WTC11 (cell line): ENCODE data around the gene PPOX. TPM values are rescaled to one million over a fixed set of nuclear protein-coding genes. Genes with fewer than 3 reads are reported as not detected.

ENCODE experiments used
- AFF4 ChIP-seq: sonication (generic); formaldehyde crosslinking; IDR thresholded peaks from 2 replicates; pipeline ENCODE4 v1.8.1; 2023; ENCODE audit warnings: mild to moderate bottlenecking, missing genetic modification reagents, borderline replicate concordance
- ARID4B ChIP-seq: sonication (generic); formaldehyde crosslinking; IDR thresholded peaks from 2 replicates; pipeline ENCODE4 v1.8.0; 2023; ENCODE audit warnings: missing genetic modification reagents, mild to moderate bottlenecking, borderline replicate concordance
- CREB1 ChIP-seq: sonication (generic); formaldehyde crosslinking; IDR thresholded peaks from 2 replicates; pipeline ENCODE4 v1.8.0; 2023; ENCODE audit warnings: mild to moderate bottlenecking, missing genetic modification reagents
- CREM ChIP-seq: sonication (generic); formaldehyde crosslinking; IDR thresholded peaks from 2 replicates; pipeline ENCODE4 v1.8.1; 2022; ENCODE audit warnings: mild to moderate bottlenecking, missing genetic modification reagents, moderate library complexity
- E2F5 ChIP-seq: sonication (generic); formaldehyde crosslinking; IDR thresholded peaks from 2 replicates; pipeline ENCODE4 v1.8.1; 2022; ENCODE audit warnings: mild to moderate bottlenecking, moderate library complexity, missing genetic modification reagents
- EMX1 ChIP-seq: fragments of 250-450 bp; sonication (Bioruptor Pico); IDR thresholded peaks from 2 replicates; pipeline ENCODE4 v1.8.0; 2021; ENCODE audit warnings: mild to moderate bottlenecking
- ESRRA ChIP-seq: sonication (generic); formaldehyde crosslinking; IDR thresholded peaks from 2 replicates; pipeline ENCODE4 v1.8.1; 2022; ENCODE audit warnings: mild to moderate bottlenecking, missing genetic modification reagents, borderline replicate concordance
- FOXK1 ChIP-seq: sonication (generic); formaldehyde crosslinking; IDR thresholded peaks from 2 replicates; pipeline ENCODE4 v1.8.0; 2022; ENCODE audit warnings: mild to moderate bottlenecking, moderate library complexity, missing genetic modification reagents
- GABPB1 ChIP-seq: sonication (generic); formaldehyde crosslinking; IDR thresholded peaks from 2 replicates; pipeline ENCODE4 v1.8.1; 2023; ENCODE audit warnings: mild to moderate bottlenecking, missing genetic modification reagents
- HMGXB4 ChIP-seq: sonication (generic); formaldehyde crosslinking; IDR thresholded peaks from 2 replicates; pipeline ENCODE4 v1.8.1; 2023; ENCODE audit warnings: mild to moderate bottlenecking, moderate library complexity, missing genetic modification reagents
- MAX ChIP-seq: sonication (generic); formaldehyde crosslinking; IDR thresholded peaks from 2 replicates; pipeline ENCODE4 v1.8.0; 2022; ENCODE audit warnings: mild to moderate bottlenecking, missing genetic modification reagents
- NFATC4 ChIP-seq: fragments of 250-450 bp; sonication (Bioruptor Pico); IDR thresholded peaks from 2 replicates; pipeline ENCODE4 v1.9.0; 2021; ENCODE audit warnings: mild to moderate bottlenecking
- NR3C1 ChIP-seq: sonication (generic); formaldehyde crosslinking; conservative IDR thresholded peaks from 2 replicates; pipeline ENCODE4 v1.8.1; 2023; ENCODE audit warnings: low read depth, mild to moderate bottlenecking, missing genetic modification reagents
- PRDM15 ChIP-seq: sonication (generic); formaldehyde crosslinking; IDR thresholded peaks from 2 replicates; pipeline ENCODE4 v1.8.0; 2022; ENCODE audit warnings: missing genetic modification reagents
- SMAD3 ChIP-seq: sonication (generic); formaldehyde crosslinking; IDR thresholded peaks from 2 replicates; pipeline ENCODE4 v1.8.0; 2022; ENCODE audit warnings: missing genetic modification reagents, mild to moderate bottlenecking, borderline replicate concordance
- SMAD4 ChIP-seq: sonication (generic); formaldehyde crosslinking; IDR thresholded peaks from 2 replicates; pipeline ENCODE4 v1.8.0; 2022; ENCODE audit warnings: mild to moderate bottlenecking, missing genetic modification reagents
- SP1 ChIP-seq: sonication (generic); formaldehyde crosslinking; conservative IDR thresholded peaks from 2 replicates; pipeline ENCODE4 v1.8.1; 2022; ENCODE audit warnings: missing genetic modification reagents
- USF1 ChIP-seq: sonication (generic); formaldehyde crosslinking; IDR thresholded peaks from 2 replicates; pipeline ENCODE4 v1.8.0; 2022; ENCODE audit warnings: mild to moderate bottlenecking, missing genetic modification reagents
- ZBTB21 ChIP-seq: sonication (generic); formaldehyde crosslinking; IDR thresholded peaks from 2 replicates; pipeline ENCODE4 v1.8.1; 2023; ENCODE audit warnings: mild to moderate bottlenecking, missing genetic modification reagents, borderline replicate concordance
- ZNF396 ChIP-seq: fragments of 250-450 bp; sonication (Bioruptor Pico); IDR thresholded peaks from 2 replicates; pipeline ENCODE4 v1.8.0; 2021; ENCODE audit warnings: mild to moderate bottlenecking, moderate library complexity, borderline replicate concordance
- ZNF423 ChIP-seq: fragments of 250-450 bp; sonication (Bioruptor Pico); IDR thresholded peaks from 2 replicates; pipeline ENCODE4 v2.1.2; 2022; ENCODE audit warnings: mild to moderate bottlenecking, moderate library complexity
- total RNA-seq: library from RNA; stranded (reverse); gene quantifications from 3 replicates; pipeline ENCODE4 v1.2.3, GENCODE V29; 2021

Gene PPOX
- total RNA-seq, 1 experiment from 2014 or later = 44.8 TPM

- TF ChIP-seq ZBTB21 (CRISPR knock-in tag) (0 out of 2 replicates have a peak, but pooled peaks have one; percentile 8), ZNF396 (no peak), CREB1 (CRISPR knock-in tag) (peak; percentile 34; the same call in 1 of the 2 replicates), GABPB1 (CRISPR knock-in tag) (peak; percentile 42), AFF4 (CRISPR knock-in tag) (0 out of 2 replicates have a peak, but pooled peaks have one; percentile 52), ZNF423 (CRISPR knock-in tag) (peak; percentile 96), E2F5 (CRISPR knock-in tag) (peak; percentile 69; the same call in 1 of the 2 replicates), PRDM15 (CRISPR knock-in tag) (0 out of 2 replicates have a peak, but pooled peaks have one; percentile 22), NR3C1 (no peak), CREM (peak; percentile 41; the same call in 1 of the 2 replicates), USF1 (CRISPR knock-in tag) (0 out of 2 replicates have a peak, but pooled peaks have one; percentile 40), HMGXB4 (CRISPR knock-in tag) (peak; percentile 72; the same call in 1 of the 2 replicates), SMAD4 (CRISPR knock-in tag) (no peak), ARID4B (CRISPR knock-in tag) (peak; percentile 66; the same call in 1 of the 2 replicates), EMX1 (CRISPR knock-in tag) (no peak), ESRRA (peak; percentile 83; the same call in 1 of the 2 replicates), SMAD3 (CRISPR knock-in tag) (peak; percentile 53; the same call in 1 of the 2 replicates), SP1 (CRISPR knock-in tag) (peak; percentile 99), NFATC4 (no peak), FOXK1 (CRISPR knock-in tag) (peak; percentile 71), MAX (CRISPR knock-in tag) (peak; percentile 83; the same call in 1 of the 2 replicates)
These were observed 11.1 kb downstream of the PPOX start, which contains the start of gene B4GALT3 (continued) for GRCh38 chr1:161177112-161177935.
